ENCODE data around the gene TMOD1. TPM values are rescaled to one million over a fixed set of nuclear protein-coding genes. Genes with fewer than 3 reads are reported as not detected.

The TMOD1 gene
- total RNA-seq, 2 donors from 2014 or later, result 118 to 122 TPM

- DNase-seq (ENCODE audit: low spot score), result no peak
- no peak for TF ChIP-seq CTCF (IDR thresholded peaks at IDR 0.05)
- H3K27me3 ChIP-seq, result no peaks in the 10 kb centered on the region
- no peaks in the 10 kb centered on the region for H3K9me3 ChIP-seq
- no peak overlapping the region for H3K4me3 ChIP-seq
- H3K36me3 ChIP-seq, result peaks cover 30% of the 10 kb centered on the region
- peak overlapping the region in 1 of 2 donors; percentile 16 for H3K27ac ChIP-seq
- peaks cover 0 to 18% of the 10 kb centered on the region in 2 donors for H3K4me1 ChIP-seq
Observed at GRCh38 chr9:97547098-97547829, 45.8 kb downstream of the TMOD1 start.

GRCh38 chr9:97548379-97548778 is 46.9 kb downstream of the TMOD1 start:
- Histone ChIP-seq H3K27ac (peak overlapping the region in 1 of 2 donors; percentile 6), H3K36me3 (peaks cover 35% of the 10 kb centered on the region), H3K27me3 (no peaks in the 10 kb centered on the region), H3K9me3 (no peaks in the 10 kb centered on the region), H3K4me1 (peaks cover 0 to 18% of the 10 kb centered on the region in 2 donors), H3K4me3 (no peak overlapping the region)
- DNase-seq (ENCODE audit: low spot score), result no peak
- TF ChIP-seq CTCF (IDR thresholded peaks at IDR 0.05), result no peak

- Histone ChIP-seq H3K4me3 (no peak overlapping the region), H3K27ac (peak overlapping the region in 1 of 2 donors; percentile 6), H3K4me1 (peaks cover 0 to 20% of the 10 kb centered on the region in 2 donors), H3K36me3 (peaks cover 41% of the 10 kb centered on the region), H3K27me3 (no peaks in the 10 kb centered on the region), H3K9me3 (no peaks in the 10 kb centered on the region)
- TF ChIP-seq CTCF (IDR thresholded peaks at IDR 0.05), result no peak
- no peak for DNase-seq (ENCODE audit: low spot score)
Observed at GRCh38 chr9:97548819-97549540, 47.5 kb downstream of the TMOD1 start.

GRCh38 chr9:97550386-97550785 is 48.9 kb downstream of the TMOD1 start:
- Histone ChIP-seq H3K27ac (no peak overlapping the region), H3K4me3 (no peak overlapping the region), H3K36me3 (peaks cover 42% of the 10 kb centered on the region), H3K4me1 (peaks cover 0 to 29% of the 10 kb centered on the region in 2 donors), H3K27me3 (no peaks in the 10 kb centered on the region), H3K9me3 (no peaks in the 10 kb centered on the region)
- no peak for TF ChIP-seq CTCF (IDR thresholded peaks at IDR 0.05)
- DNase-seq (ENCODE audit: low spot score), result no peak

GRCh38 chr9:97551308-97551707 is 49.8 kb downstream of the TMOD1 start:
- H3K36me3 ChIP-seq, result peaks cover 39% of the 10 kb centered on the region
- no peaks in the 10 kb centered on the region for H3K9me3 ChIP-seq
- TF ChIP-seq CTCF (IDR thresholded peaks at IDR 0.05), result no peak
- H3K4me3 ChIP-seq, result no peak overlapping the region
- H3K27me3 ChIP-seq, result no peaks in the 10 kb centered on the region
- no peak for DNase-seq (ENCODE audit: low spot score)
- no peak overlapping the region for H3K27ac ChIP-seq
- H3K4me1 ChIP-seq, result peaks cover 0 to 30% of the 10 kb centered on the region in 2 donors
